SW 1271 (cell line): ENCODE results near the gene PIK3R6.
"Not testable (repeated sequence)": the region's sequence is repeated elsewhere in the genome, so short reads cannot be mapped to it uniquely, and the experiment has no call there.

ENCODE experiments used
- DNase-seq, 2 experiments: peaks; one replicate each; lab custom pipeline; 2025; lab: John Stamatoyannopoulos, UW

Gene PIK3R6

DNA sequence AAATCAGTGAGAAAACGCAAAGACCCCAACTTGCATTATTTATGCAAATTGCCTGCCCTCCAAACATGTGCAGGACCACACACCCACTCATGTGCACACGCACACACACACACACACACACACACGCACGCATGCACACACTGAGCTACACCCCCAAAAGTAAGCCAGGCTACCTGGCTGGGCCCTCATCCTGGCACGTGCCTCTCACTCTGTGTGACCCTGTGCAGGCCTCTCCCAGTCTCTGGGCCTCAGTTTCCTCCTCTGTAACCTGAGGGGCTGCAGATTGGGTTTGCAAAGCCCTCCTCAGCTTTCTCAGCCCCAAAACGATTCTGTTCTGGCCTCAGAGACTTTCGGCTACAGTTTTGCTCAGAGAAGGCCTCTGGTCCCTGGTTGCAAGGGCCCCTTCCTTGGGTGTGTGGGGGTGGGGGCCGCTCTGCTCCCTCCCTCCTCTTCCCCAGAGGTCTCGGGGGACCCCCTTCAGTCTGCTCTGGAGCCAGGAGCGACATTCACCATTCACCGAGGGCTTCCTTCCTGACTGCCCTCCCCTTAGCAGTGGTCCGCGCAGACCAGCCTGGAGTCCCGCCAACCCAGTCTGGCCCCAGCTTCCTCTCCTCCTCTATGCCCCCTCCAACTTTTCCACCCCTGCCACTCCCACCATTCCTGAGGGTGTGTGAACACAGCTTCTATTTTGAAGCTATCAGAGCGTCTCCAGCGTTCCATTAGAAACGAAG lies 5.4 kb upstream of the PIK3R6 start:
- no peak for DNase-seq

DNA sequence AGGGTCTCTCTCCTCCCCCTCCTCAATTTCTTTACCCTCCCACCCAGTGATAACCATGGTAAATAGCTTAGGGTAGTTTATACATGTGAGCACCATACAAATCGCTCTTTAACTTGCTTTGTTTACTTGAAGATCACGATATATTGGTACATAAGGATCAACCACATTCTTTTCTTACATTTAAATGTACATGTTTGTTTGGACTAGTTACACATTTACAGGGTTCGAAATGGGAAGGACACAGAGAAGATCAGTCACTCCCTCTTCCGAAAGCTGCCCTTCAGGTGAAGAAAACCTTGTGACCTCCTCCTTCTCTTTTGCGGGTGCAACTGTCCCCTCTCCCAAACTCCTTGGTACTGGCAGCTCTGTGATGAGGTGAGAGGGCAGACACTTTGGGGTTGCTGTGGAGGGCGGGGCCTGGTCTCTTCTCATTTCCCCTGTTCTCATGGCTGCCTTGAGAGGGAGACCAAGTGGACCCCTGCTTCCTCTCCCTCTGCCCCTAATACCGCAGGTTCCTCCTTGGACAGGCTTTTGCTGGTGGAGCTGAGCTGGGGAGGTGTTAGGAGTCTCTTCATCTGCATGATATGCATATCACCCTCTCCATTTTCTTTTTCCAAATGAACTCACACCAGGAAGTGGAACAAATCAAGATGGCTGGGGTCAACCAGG lies 4.7 kb upstream of the PIK3R6 start:
- DNase-seq = no peak

DNA sequence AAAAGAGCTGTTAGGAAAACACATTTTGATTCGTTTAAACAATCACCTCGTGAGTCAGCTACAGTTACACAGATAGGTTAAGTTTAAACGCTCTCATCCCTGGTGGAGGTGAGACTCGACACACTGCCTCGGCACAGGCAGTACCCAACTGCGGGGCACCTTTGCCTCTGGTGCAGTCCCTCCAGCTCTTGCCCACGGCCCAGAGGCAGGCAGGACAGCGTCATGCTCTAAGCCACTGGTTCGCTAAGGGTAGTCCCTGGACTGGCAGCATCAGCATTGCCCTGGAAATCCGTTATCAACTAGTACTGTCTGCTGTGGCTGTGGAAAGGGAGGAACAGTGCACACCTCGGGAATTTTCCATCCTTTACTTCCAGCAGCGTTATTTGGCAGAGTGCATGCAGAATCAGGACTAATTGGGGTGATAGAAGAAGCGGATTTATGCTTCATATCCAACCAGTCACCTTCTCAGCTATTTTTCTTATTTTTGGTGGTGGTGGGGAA lies 3.7 kb upstream of the PIK3R6 start:
- DNase-seq = no peak

DNA sequence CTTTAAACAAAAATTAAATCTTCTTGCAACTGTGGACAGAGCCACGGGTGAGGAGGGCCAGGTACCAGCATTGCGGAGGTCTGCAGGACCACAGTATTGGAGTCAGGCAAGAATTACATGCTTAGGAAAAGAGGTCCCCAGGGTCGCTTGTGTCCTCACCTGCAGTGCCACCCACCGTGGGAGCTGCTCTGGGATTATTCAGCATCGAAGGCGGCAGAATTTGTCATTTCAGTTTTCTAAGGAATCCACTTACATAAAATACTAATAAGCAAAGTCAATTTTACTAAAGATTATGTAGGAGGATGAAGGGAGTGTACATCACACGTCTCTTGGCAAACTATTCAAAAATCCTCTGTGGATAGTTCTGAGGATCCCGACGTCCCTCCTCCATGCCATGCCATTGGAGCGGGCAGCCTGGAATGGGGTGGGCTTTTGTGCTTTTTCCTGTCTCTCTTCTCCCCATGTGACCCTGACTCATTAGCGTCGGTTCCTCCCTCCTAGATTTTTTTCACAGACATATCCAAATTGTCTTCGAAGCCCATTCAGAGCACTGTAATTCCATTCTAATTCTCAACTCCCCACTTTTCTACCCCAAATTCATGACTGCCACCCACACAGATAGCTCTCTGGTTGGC lies 3.0 kb upstream of the PIK3R6 start:
- no peak for DNase-seq

DNA sequence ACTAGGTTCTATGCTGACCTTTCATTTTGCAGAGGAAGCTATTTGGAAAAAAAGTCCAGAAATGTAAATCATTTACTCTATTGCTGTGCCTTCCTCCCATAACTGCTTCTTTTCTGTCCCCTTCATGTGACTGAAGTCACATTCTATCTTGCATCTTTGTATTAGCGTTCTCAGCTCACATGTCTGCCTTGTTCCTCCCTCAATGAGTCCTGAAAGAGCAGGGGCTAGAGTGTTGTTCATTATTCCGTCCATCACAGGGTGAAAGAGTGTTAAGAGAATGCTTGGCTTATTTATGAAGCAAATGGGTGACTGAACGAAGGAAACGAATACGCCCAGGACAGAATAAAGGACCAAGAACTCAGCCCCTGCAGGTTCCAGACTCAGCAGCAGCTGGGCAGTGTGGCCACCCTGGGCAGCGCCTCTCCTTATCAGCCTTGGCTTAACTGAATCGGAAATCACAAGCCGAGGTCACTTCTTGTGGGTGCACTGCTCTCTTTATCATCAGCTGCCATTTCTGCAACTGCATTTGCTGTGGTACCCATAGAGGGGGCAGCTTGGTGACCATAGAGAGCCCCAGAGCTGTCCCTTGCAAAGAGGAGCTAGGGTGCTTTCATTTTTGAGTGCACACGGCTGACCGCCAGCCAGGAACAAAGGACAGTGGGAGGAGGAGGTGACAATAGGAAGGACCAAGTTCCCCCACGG lies 1.8 kb upstream of the PIK3R6 start:
- DNase-seq = no peak

DNA sequence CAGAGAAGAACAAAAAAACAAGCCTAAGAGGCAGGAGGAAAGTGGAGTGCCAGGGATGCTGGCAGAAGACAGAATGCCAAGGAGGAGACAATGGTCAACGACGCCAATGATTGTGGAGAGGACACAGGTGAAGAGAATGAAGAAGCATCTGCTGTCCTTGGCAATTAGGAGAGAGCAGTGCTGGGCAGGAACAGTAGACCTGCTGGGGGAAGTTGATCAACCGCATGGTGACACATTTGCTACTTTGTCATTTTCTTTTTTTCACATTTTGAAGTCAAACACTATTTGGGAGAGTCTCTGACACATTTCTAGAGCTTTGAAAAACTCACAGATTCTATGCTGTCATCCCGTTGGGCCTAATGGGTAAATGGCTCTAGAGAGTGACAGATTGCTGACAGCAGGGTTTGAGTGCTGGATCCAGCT lies 1.1 kb upstream of the PIK3R6 start:
- no peak for DNase-seq

DNA sequence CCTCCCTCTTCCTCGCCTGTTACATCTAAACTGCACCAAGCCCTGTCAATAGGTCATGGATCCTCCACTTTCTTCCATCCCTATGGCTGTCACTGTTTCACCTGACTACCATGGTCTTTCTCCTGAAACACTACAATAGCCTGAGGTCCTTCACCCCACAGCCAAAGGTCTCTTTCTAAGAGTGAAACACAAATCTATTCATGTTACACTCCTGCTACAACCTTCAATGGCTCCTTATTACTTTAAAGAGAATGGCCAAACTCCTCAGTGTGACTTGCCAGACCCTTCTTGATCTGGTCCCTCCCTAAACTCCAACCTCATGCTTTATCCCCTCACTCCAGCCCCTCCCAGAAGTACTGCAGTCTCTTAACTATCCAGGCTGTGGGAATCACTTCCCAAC lies 618 bp upstream of the PIK3R6 start:
- DNase-seq = no peak

DNA sequence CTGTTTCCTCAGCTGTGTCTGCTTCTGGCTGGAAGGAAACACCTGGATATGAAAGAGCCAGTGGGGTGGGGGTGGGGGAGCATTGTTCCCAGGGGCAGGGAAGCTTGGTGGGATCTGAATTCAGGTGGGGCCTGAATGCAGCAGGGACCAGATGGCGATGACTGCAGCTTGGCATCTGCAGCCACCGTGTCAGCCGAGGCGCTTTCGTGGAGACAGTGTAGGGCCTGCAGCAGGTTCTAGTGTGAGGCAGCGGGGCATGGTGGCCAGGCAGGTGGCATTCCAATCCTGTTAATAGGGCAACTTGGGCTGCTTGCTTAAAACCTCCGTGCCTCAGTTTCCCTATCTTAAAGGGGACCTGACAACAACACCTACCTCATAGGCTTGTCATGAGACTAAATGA lies 1.7 kb downstream of the PIK3R6 start:
- DNase-seq = no peak

DNA sequence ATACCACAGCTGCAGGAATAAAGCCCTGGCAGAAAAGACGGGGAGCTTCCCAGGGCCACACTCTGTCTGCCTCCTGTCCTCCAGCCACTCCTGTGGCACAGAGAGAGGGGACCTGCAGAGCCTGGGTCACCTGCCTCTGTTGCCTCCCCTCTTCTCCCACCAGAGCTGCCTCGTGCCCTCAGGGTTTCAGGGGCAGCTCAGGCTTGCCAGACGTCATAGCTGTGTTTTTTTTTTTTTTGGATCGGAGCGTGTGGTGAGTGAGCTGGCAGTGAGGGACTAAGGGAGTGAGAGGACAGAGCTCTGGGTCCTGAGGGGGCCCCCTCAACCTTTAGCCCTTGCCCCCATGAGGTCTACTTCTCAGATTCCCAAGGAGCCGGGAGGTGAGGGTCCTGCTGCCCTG lies 2.1 kb downstream of the PIK3R6 start:
- DNase-seq = no peak

DNA sequence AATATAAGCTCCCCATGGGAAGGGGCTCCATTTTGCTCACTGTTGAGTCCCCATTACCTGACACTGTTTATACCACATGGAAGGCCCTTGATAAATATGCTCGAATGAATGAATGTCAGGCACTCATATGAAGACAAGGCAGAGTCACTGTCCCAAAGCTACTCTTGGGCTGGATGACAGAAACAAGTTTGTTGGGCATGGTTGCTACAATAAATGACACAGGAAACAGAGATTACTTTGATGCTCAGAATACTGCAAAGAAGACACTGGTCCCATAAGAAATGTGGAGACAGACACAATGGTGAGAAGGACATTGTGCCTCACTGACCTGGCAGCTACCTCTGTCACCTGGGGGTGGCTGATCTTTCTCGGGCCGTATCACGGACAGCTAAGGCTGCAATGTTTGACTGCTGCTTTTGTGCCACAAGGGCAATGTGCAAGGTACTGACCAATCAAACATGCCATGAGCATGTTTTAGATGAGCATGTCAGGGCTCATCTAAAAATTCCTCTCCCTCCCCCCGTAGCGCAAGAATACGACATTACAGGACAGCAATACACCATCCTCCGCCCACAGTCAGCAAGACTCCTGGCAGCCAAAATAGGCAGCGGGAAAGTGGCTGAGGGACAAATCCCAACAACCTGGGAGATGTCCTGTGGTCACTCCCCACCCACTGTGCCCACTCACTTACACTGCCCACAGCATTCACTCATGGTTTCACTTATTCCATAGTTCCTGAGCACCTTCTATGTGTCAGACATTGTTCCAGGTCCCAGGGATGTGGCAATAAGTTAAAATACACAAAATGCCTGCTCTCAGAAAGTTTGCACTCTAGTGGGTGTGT lies 5.0 kb downstream of the PIK3R6 start:
- DNase-seq = no peak

DNA sequence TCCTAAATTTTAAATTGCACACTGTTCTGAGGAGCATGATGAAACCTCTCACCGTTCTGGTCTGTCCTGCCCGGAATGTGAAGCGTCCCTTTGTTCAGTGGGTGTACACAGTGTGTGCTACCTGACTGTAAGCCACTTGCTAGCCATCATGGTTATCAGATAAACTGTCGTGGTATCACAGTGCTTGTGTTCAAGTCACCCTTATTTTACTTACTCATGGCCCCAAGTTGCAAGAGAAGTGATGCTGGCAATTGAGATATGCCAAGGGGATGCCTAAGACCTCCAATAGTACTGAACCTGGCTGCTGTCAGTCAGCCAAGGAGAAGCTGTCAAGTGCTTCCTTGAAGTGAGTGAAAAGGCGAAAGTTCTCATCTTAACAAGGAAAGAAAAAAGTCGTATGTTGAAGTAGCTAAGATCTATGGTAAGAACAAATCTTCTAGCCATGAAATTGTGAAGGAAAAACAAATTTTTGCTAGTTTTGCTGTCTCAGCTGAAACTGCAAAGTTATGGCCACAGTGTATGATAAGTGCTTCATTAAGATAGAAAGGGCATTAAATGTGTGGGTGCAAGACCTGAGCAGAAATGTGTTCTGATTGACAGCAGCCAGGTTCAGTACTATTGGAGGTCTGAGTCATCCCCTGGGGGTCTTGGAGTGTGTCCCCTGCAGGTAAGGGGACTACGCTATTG lies 5.8 kb downstream of the PIK3R6 start:
- DNase-seq = no peak

DNA sequence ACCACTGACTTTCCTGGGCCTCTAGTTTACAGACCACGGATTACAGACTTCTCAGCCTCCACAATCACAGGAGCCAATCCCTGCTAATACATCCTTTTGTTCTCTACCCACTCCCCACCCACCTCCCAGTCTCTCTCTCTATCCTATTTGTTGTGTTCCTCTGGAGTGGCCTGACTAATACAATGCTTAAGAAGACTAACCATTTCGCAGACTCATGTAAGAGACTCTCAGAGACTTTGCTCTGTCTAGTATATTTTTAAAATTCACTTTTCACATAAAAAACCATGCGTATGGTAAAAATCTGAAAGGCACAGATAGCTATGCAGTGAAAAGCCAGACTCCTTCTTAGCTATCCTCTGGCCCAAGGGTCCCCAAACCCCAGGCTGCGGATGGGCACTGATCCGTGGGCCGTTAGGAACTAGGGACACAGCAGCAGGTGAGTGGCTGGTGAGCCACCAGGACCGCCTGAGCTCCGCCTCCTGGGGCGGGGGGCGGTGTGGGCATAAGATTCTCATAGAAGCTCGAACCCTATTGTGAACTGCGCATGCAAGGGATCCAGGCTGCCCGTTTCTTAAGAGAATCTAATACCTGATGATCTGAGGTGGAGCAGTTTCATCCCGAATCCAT lies 7.6 kb downstream of the PIK3R6 start:
- DNase-seq = no peak

DNA sequence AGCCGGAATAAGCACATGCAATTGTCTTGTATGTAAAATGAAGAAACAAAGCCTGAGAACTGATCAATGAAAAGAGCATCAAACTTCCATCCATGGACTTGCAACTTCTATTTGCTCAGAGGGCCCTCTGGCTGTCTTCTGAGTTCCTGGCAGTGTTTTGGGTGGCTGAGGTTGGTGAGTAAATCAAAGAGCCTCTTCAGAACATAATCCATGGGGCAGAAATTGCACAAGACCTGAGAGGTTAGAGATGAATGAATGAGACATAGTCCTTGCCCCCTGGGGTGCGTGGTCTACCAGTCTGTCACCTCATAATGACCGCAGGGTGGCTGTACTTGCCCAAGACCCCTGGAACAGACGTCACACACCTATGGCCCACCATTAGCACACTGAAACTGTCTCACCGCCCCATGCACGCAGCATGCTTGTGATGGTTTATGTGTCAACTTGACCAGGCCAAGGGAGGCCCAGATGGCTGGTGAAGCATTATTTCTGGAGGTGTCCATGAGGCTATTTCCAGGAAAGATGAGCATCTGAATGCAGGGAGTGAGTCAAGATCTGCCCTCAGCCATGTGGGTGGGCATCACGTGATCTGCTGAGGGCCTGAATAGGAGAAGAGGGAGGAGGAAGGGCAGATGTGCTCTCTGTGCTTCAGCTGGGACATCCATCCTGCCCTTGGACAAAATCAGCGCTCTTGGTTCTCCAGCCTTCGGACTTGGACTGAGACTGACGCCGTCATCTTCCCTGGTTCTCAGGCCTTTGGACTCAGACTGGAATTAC lies 8.3 kb downstream of the PIK3R6 start:
- no peak for DNase-seq

DNA sequence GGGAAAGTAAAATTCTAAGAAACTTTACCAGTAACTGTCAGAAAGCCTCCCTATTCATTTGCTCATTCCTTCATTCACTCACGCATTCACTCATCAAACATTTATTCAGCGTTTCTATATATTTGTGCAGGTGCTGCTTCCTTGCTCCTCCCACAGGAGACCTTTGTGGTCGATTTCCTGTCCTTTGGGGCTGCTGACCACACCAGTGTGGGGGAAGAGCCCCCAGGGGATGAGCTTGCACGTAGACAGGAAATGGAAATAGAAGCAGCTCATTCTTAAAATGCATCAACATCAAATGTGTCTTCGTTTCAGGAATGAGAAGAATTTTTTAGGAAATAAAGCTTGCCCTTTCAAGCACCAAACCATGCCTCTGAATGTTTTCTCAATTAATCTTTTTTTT lies 9.6 kb downstream of the PIK3R6 start:
- DNase-seq = peak in 1 of 2 experiments; percentile 9

DNA sequence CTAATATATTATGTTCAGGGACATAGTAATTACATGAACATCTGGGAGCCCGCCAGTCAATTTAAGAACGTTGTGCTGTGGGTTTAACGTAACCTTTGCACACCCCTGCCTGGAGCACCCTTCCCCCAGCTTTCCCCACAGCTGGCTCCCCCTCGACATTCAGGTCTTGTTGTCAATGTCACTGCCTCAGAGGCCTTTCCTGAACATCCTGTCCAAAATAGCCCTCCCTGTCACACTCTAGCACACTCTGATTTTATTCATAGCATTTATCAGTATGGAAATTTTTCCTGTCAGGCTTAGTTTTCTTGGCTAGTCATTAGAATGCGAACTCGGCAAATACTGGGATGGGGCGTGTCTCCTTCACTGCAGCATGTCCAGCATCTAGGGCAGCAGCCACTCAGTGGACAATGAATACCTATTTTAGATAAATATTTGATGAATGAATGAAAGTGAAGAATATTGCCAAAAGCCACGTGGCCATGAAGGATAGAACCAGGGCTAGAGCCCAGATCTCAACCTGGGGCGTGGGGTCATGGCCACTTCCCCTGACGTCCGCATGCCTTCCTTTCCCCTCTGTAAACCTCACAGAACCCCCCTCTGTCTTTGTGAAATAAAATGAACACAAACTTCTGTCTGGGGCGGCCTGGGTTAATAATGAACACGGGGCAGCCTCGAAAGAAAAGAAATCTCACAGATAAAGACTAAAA lies 10.5 kb downstream of the PIK3R6 start:
- DNase-seq = no peak

DNA sequence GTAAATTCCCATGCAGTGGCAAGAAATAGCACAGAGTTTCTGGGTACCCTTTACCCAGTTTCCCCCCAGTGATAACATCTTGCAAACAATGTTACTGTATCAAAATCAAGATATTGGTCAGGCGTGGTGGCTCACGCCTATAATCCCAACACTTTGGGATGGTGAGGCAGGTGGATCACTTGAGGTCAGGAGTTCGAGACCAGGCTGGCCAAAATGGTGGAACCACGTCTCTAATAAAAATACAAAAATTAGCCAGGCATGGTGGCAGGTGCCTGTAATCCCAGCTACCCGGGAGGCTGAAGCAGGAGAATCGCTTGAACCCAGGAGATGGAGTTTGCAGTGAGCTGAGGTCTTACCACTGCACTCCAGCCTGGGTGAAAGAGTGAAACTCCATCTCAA lies 11.3 kb downstream of the PIK3R6 start:
- DNase-seq = not testable (repeated sequence)

DNA sequence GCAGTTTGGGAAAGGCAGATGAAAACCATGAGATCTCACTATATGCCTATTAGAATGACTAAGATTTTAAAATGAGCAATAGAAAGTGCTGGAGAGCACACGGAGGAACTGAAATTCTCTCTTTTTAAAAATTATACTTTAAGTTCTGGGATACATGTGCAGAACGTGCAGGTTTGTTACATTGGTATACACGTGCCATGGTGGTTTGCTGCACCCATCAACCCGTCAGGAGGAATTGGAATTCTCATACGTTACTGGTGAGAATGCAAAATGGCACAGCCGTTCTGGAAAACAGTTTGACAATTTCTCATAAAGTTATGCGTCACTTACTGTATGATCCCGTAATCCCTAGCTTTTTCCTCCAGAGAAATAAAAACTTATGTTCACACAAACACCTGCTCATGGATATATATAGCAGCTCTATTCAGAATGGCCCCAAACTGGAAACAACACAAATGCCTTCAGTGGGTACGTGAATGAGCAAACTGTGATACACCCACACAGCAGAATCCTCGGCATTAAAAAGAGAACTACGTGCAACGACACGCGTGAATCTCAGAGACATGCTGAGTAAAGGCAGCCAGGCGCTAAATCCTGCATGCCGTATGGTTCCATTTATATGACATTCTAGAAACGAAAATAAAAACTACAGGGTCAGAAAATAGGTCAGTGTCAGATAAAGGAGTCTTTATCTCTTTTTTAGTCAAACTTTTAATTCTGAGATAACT lies 11.8 kb downstream of the PIK3R6 start:
- no peak for DNase-seq

DNA sequence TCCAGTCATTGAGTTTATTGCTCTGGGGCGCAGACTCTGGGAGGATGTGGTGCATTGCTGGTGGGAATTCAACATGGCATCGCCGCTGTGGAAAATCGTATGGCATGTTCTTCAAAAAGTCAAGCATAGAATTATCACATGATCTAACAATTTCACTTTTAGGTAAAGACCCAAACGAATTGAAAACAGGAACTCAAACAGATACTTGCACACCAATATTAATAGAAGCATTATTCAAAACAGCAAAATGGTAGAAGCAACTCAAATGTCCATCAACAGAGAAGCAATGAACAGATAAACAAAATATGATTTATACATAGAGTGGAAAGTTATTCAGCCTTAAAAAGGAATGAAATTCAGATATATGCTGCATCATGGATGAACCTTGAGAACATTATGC lies 15.9 kb downstream of the PIK3R6 start:
- no peak for DNase-seq
